Chondrocyte (in vitro differentiated cells): Measurements from ENCODE around the gene C10orf95. TPM values are rescaled to one million over a fixed set of nuclear protein-coding genes. Genes with fewer than 3 reads are reported as not detected.

ENCODE experiments used
- DNase-seq: peaks from one replicate; pipeline ENCODE4 v3.0.0; 2021; ENCODE audit warnings: mixed read lengths, low spot score
- H3K27ac Mint-ChIP-seq: one replicate; pipeline ENCODE4 v1.8.0; 2021; ENCODE audit warnings: mild to moderate bottlenecking, moderate library complexity, mixed read lengths; ENCODE audit not compliant: unreplicated experiment
- H3K27me3 Mint-ChIP-seq: 2 replicates; pipeline ENCODE4 v1.8.0; 2021; ENCODE audit warnings: low read depth, mixed read lengths
- H3K36me3 Mint-ChIP-seq: 2 replicates; pipeline ENCODE4 v1.8.0; 2021; ENCODE audit warnings: low read depth, mixed read lengths
- H3K4me1 Mint-ChIP-seq: 2 replicates; pipeline ENCODE4 v1.8.0; 2021; ENCODE audit warnings: low read depth, mild to moderate bottlenecking, mixed read lengths
- H3K4me3 Mint-ChIP-seq: one replicate; pipeline ENCODE4 v1.8.0; 2021; ENCODE audit warnings: mild to moderate bottlenecking, moderate library complexity, mixed read lengths; ENCODE audit not compliant: unreplicated experiment
- H3K9me3 Mint-ChIP-seq: 2 replicates; pipeline ENCODE4 v1.8.0; 2021; ENCODE audit warnings: low read depth, mixed read lengths
- CTCF ChIP-seq: fragments of 200-600 bp; sonication (generic); IDR thresholded peaks from 2 replicates; pipeline ENCODE4 v1.5.0; 2021; ENCODE audit warnings: antibody characterized with exemption, mild to moderate bottlenecking, moderate library complexity
- total RNA-seq: library from RNA; stranded (reverse); gene quantifications from 3 replicates; pipeline ENCODE4 v1.2.1, GENCODE V29; 2021

C10orf95 gene
- total RNA-seq, 1 donor from 2014 or later: not detected

DNA sequence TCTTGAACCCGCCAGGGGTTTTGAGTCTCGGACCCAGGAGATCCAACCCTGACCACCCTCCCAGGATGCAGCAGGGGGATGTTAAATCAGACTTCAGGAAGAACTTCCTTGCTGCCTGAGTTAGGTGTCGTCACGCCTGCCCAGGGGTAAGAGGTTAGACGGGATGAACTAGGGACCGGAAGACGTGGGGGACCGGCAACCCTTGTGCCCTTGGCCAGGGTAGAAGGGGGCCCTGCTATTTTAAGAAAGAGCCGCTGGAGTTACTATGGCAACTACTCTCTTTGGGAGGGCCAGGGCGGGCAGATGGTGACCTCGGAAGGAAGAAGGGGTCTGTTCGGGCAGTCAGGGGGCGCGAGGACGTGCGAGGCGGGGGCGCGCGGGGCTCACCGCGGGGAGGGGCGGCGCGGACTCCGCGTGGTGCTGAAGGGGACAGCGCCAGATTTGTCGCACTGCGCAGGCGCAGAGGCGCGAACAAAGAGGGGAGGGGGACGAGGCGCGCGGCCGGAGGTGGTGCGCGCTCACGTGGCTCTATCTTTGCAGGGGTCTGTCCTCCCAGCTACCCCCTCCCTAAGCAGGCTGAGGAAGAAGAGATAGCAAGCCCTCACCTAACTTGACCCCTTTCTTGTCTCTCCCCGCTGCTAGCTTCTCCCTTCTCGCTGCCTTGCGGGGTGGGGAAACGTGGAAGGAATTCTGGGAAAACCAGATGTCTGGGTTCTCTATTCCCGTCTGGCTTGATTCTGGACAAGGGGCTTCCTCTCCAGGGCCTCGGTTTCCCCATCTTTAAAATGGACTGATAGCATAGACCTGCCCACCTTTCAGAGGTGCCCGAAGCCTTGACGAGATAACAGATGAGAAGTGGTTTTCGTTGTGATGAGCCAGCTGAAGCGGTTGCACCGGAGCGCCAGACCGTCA lies 31.8 kb downstream of the C10orf95 start:
- Mint-ChIP-seq H3K36me3 (peaks cover 1% of the 10 kb centered on the region), H3K4me3 (peak overlapping the region; percentile 98), H3K9me3 (no peaks in the 10 kb centered on the region)

DNA sequence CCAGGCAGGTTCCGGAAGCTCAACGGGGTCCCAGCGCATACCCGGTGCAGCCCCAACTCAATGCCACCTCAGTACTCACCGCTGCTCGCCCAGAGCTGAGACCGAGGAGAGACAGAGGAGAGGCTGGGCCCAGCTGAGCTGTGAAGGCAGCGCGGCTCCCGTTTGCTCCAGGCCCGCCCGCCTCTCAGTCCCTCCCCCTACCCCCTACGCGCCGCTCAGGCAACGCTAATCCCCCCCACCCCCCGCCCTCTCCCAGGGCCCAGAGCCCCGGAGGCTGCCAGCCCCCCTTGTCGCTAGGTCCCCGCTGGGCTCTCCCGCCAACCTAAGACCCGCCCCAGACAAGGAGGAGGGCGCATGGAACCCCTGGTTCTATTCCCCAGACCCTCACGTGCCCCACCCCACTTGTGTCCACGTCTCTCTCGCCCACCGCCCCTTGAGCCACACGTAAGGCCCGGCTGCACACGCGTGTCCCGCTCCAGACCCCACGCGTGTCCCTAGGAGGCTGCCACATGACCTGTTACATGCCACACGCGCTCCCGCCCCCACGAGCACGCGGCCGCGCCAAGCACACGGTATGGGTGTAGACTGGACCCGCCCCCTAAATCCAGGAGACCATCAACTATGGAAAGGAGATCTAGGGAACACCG lies 32.6 kb downstream of the C10orf95 start, which contains the start of gene PSD:
PSD (minus strand) TSS at position 164 of the 647 bp plus-strand sequence. CDS start 1,747 bp downstream, outside the sequence.
- H3K4me1 Mint-ChIP-seq: peaks cover 33% of the 10 kb centered on the region
- H3K27me3 Mint-ChIP-seq: peaks cover 18% of the 10 kb centered on the region
- DNase-seq: no peak
- no peaks in the 10 kb centered on the region for H3K36me3 Mint-ChIP-seq
- TF ChIP-seq CTCF: no peak
- H3K4me3 Mint-ChIP-seq: peak within 1 kb of the TSS; percentile 98
- no peaks in the 10 kb centered on the region for H3K9me3 Mint-ChIP-seq
- H3K27ac Mint-ChIP-seq: no peak within 1 kb of the TSS

More for the DNA sequence above, 31.8 kb downstream of the C10orf95 start:
- Mint-ChIP-seq H3K27ac (peak overlapping the region; percentile 17), H3K27me3 (peaks cover 18% of the 10 kb centered on the region), H3K4me1 (peaks cover 33% of the 10 kb centered on the region)
- no peak for DNase-seq
- no peak for TF ChIP-seq CTCF

DNA sequence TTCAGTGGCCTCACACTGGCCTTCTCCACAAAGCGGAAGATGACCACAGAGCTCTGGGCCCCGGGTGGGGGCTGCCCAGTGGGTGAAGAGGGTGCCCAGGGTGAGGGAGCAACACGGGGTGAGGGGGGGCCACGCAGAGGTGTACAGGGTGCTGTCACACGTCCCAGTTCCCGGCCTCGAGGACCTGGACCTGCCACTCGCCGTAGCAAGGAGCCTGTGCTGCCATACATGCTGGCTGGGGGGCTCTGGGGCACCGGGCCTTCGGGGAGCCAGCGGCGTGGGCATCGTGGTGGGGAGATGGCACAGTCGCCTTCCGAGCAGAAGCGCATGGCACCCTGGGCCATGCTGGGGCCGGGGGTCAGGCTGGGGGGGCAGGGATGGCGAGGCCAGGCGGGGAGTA lies 34.6 kb downstream of the C10orf95 start:
- DNase-seq: no peak
- Mint-ChIP-seq H3K4me1 (peaks cover 21% of the 10 kb centered on the region), H3K36me3 (no peaks in the 10 kb centered on the region), H3K9me3 (no peaks in the 10 kb centered on the region), H3K27me3 (peaks cover 23% of the 10 kb centered on the region), H3K4me3 (no peak overlapping the region), H3K27ac (no peak overlapping the region)
- TF ChIP-seq CTCF: no peak

DNA sequence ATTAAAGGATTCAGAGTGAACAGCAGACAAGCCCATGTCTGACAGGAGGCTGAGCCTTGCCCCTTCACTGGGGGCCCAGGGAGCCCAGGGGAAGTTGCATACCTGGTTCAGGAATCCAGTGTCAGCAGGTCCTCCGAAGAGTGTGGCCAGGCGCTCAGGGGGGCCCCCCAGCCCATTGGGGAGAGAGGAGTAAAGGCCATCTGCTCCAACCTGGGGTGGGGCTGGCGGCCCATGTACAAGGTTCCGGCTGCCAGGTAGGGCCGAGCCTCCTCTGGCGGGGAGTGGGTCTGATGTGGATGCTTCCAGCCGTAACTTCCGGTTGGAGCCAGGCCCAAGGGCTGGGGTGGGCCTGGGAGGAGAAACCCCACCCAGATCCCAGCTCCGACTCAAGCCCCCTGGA lies 35.1 kb downstream of the C10orf95 start:
- no peaks in the 10 kb centered on the region for H3K36me3 Mint-ChIP-seq
- no peak for DNase-seq
- no peak for TF ChIP-seq CTCF
- H3K27ac Mint-ChIP-seq: no peak overlapping the region
- no peak overlapping the region for H3K4me3 Mint-ChIP-seq
- H3K4me1 Mint-ChIP-seq: peaks cover 23% of the 10 kb centered on the region
- H3K9me3 Mint-ChIP-seq: no peaks in the 10 kb centered on the region
- H3K27me3 Mint-ChIP-seq: peaks cover 26% of the 10 kb centered on the region

GRCh38 chr10:102414749-102415148 lies 36.6 kb downstream of the C10orf95 start:
- Mint-ChIP-seq H3K4me3 (no peak overlapping the region), H3K27me3 (peaks cover 38% of the 10 kb centered on the region), H3K27ac (no peak overlapping the region), H3K9me3 (no peaks in the 10 kb centered on the region), H3K4me1 (peaks cover 23% of the 10 kb centered on the region), H3K36me3 (no peaks in the 10 kb centered on the region)
- no peak for DNase-seq
- TF ChIP-seq CTCF: no peak
